ENCODE measurements around the gene NGRN. TPM values are rescaled to one million over a fixed set of nuclear protein-coding genes. Genes with fewer than 3 reads are reported as not detected.

The NGRN gene
- total RNA-seq, 1 experiment from 2014 or later = 70.5 TPM

DNA sequence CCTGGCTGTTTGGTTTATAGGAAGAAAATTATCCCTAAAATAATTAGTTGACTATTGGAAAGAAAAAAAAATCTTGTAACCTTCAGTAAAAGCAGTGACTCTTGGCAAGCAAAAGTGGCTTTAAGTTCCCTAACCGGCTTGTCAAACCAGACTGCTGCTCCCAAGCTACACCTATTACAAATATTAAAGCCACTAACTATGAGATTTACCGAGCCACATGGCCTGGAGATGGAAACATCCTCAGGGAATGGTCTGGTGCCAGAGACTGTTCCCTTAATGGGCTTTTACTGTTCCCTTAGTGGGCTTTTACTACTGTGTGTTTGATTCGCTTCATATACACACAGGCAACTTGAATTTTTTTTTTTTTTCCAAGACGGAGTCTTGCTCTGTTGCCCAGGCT lies 50.7 kb downstream of the NGRN start:
- no peaks in the 10 kb centered on the region for H3K36me3 Mint-ChIP-seq (ENCODE audit: insufficient read depth, unreplicated experiment)
- ChIA-PET POLR2A (interaction anchor here (0.7 to 1.7 kb wide), 5 partner anchors 20 to 227 kb away, joined by 3 to 7 read pairs (median 4); partner anchors contain the start of gene ZNF774), CTCF (interaction anchor here (0.6 to 2.1 kb wide), 8 partner anchors 10 to 956 kb away, joined by 3 to 16 read pairs (median 4); no protein-coding TSS in a partner anchor)
- H3K4me1 Mint-ChIP-seq (ENCODE audit: insufficient read depth, unreplicated experiment) = peaks cover 21% of the 10 kb centered on the region
- intact Hi-C loops (cut with micrococcal nuclease) = no loop called here
- H3K4me3 Mint-ChIP-seq (ENCODE audit: unreplicated experiment) = no peak overlapping the region
- DNase-seq (ENCODE audit: unreplicated experiment) = no peak
- peaks cover 24% of the 10 kb centered on the region for H3K27me3 Mint-ChIP-seq (ENCODE audit: insufficient read depth, unreplicated experiment)
- TF ChIP-seq, protein P1, sequence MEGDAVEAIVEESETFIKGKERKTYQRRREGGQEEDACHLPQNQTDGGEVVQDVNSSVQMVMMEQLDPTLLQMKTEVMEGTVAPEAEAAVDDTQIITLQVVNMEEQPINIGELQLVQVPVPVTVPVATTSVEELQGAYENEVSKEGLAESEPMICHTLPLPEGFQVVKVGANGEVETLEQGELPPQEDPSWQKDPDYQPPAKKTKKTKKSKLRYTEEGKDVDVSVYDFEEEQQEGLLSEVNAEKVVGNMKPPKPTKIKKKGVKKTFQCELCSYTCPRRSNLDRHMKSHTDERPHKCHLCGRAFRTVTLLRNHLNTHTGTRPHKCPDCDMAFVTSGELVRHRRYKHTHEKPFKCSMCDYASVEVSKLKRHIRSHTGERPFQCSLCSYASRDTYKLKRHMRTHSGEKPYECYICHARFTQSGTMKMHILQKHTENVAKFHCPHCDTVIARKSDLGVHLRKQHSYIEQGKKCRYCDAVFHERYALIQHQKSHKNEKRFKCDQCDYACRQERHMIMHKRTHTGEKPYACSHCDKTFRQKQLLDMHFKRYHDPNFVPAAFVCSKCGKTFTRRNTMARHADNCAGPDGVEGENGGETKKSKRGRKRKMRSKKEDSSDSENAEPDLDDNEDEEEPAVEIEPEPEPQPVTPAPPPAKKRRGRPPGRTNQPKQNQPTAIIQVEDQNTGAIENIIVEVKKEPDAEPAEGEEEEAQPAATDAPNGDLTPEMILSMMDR (IDR thresholded peaks at IDR 0.05; ENCODE audit: unreplicated experiment) = no peak
- H3K9me3 Mint-ChIP-seq (ENCODE audit: unreplicated experiment) = no peaks in the 10 kb centered on the region
- peak overlapping the region; percentile 44 for H3K27ac Mint-ChIP-seq (ENCODE audit: low read depth, unreplicated experiment)
- BruUV-seq (replicated peaks) = no TSS peak

DNA sequence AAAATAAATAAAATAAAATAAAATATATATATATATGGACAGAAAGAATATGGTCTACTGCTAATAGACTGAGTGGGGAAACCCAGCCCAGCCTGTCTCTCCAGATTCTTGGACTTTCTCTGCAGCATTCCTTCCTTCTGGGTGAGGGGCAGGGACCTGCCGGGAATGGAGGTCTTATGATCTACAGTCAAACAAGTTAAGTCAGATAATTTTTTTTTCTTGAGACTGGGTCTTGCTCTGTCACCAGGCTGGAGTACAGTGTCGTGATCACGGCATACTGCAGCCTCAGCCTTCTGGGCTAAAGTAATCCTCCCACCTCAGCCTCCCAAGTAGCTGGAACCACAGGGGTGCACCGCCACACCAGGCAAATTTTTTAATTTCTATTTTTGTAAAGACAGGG lies 53.1 kb downstream of the NGRN start:
- Mint-ChIP-seq H3K4me3 (ENCODE audit: unreplicated experiment) (no peak overlapping the region), H3K9me3 (ENCODE audit: unreplicated experiment) (no peaks in the 10 kb centered on the region), H3K4me1 (ENCODE audit: insufficient read depth, unreplicated experiment) (peaks cover 21% of the 10 kb centered on the region), H3K27me3 (ENCODE audit: insufficient read depth, unreplicated experiment) (no peaks in the 10 kb centered on the region), H3K36me3 (ENCODE audit: insufficient read depth, unreplicated experiment) (no peaks in the 10 kb centered on the region), H3K27ac (ENCODE audit: low read depth, unreplicated experiment) (no peak overlapping the region)
- DNase-seq (ENCODE audit: unreplicated experiment) = no peak
- CTCF ChIA-PET = interaction anchor here (0.6 to 3.6 kb wide), 11 partner anchors 13 to 182 kb away, joined by 3 to 86 read pairs (median 7); no protein-coding TSS in a partner anchor
- no TSS peak for BruUV-seq (replicated peaks)
- intact Hi-C loops (cut with micrococcal nuclease) = no loop called here
- POLR2A ChIA-PET = interaction anchor here (0.6 to 0.7 kb wide), 2 partner anchors 339 to 503 kb away, joined by 4 read pairs; no protein-coding TSS in a partner anchor
- TF ChIP-seq, protein P1 (IDR thresholded peaks at IDR 0.05; ENCODE audit: unreplicated experiment) = no peak

DNA sequence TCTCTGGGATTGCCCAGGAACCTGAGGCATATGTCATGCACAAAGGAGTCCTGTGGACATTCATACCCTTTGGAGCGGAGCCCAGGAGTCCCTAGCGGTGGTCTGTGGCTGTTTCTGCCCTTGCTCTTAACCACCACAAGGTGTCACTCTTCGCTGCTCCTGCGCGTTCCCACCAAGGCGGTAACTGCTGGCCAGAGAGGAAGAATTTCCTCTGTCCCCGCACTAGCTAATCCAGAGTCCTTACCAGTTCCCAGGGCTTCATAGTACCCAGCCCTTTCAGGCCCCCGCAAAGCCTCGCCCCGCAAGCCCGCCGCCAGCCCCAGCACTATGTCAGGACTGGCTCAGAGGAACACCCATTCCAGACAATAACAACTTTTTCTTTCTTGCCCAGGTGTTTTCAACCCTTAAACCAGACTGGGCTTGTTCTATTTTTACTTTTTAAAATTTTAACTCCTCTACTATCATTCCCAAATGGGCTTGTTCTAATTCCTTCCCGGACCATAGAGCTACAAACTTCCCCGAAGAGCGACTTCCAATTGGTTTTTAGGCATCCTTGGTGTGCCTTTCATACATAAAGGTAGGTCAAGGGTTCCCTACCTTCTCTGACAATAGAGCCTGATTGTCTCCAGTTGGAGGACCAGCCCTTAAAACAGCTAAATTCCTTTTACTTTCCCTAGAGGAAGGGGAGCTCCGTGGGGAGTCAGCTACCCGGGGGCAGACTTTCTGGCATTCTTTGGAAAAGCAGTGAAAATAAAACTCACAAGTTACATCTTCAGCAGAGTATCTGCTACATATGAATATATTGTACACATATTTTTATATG lies 54.8 kb downstream of the NGRN start:
- no TSS peak for BruUV-seq (replicated peaks)
- DNase-seq (ENCODE audit: unreplicated experiment) = peak; percentile 92
- Mint-ChIP-seq H3K4me1 (ENCODE audit: insufficient read depth, unreplicated experiment) (peaks cover 19% of the 10 kb centered on the region), H3K27me3 (ENCODE audit: insufficient read depth, unreplicated experiment) (no peaks in the 10 kb centered on the region), H3K9me3 (ENCODE audit: unreplicated experiment) (no peaks in the 10 kb centered on the region), H3K27ac (ENCODE audit: low read depth, unreplicated experiment) (peak overlapping the region; percentile 89), H3K4me3 (ENCODE audit: unreplicated experiment) (peak overlapping the region; percentile 2), H3K36me3 (ENCODE audit: insufficient read depth, unreplicated experiment) (no peaks in the 10 kb centered on the region)
- CTCF ChIA-PET = interaction anchor here (0.6 to 3.6 kb wide), 92 partner anchors 9 to 614 kb away, joined by 3 to 86 read pairs (median 5); partner anchors contain the start of gene ZNF774
- POLR2A ChIA-PET = interaction anchor here (0.6 to 1.7 kb wide), 15 partner anchors 9 to 612 kb away, joined by 3 to 14 read pairs (median 3); partner anchors contain the start of genes HDDC3 and IQGAP1
- TF ChIP-seq, protein P1 (IDR thresholded peaks at IDR 0.05; ENCODE audit: unreplicated experiment) = peak; percentile 98
- intact Hi-C loops (cut with micrococcal nuclease) = loop anchor here (1.0 to 10.0 kb wide), 7 partner anchors 27 to 566 kb away; partner anchors contain the start of gene IQGAP1

DNA sequence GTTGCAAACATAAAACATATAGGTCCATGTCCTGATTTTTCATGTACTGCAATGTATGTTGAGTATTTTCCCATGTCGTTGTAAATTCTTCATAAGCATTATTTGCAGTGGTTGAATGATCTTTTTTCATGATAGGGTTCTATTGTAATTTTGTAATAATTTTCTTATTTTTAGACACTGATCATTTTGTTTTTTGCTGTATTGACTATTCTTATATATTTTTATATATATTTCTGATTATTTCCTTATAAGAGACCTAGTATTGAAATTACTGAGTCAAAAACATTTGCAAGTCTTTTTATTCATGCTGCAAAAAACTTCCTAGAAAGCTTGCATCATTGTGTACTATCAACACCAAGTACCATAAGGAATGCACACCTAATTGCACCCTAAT lies 55.4 kb downstream of the NGRN start:
- TF ChIP-seq, protein P1 (IDR thresholded peaks at IDR 0.05; ENCODE audit: unreplicated experiment) = no peak
- H3K27me3 Mint-ChIP-seq (ENCODE audit: insufficient read depth, unreplicated experiment) = no peaks in the 10 kb centered on the region
- ChIA-PET POLR2A (interaction anchor here (0.7 to 1.7 kb wide), 10 partner anchors 16 to 611 kb away, joined by 3 to 14 read pairs (median 4); partner anchors contain the start of genes HDDC3 and IQGAP1), CTCF (interaction anchor here (0.6 to 3.6 kb wide), 53 partner anchors 8 to 600 kb away, joined by 3 to 86 read pairs (median 7); partner anchors contain the start of gene ZNF774)
- no peaks in the 10 kb centered on the region for H3K36me3 Mint-ChIP-seq (ENCODE audit: insufficient read depth, unreplicated experiment)
- peaks cover 13% of the 10 kb centered on the region for H3K4me1 Mint-ChIP-seq (ENCODE audit: insufficient read depth, unreplicated experiment)
- no peaks in the 10 kb centered on the region for H3K9me3 Mint-ChIP-seq (ENCODE audit: unreplicated experiment)
- peak overlapping the region; percentile 89 for H3K27ac Mint-ChIP-seq (ENCODE audit: low read depth, unreplicated experiment)
- no peak overlapping the region for H3K4me3 Mint-ChIP-seq (ENCODE audit: unreplicated experiment)
- intact Hi-C loops (cut with micrococcal nuclease) = loop anchor here (1.0 to 10.0 kb wide), 7 partner anchors 28 to 565 kb away; partner anchors contain the start of gene IQGAP1
- DNase-seq (ENCODE audit: unreplicated experiment) = no peak
- BruUV-seq (replicated peaks) = no TSS peak

All from MCF 10A (cell line).